HG02938 (cell line): ENCODE measurements around the gene ZNF860.
A peak's percentile ranks its signal among the peaks of the same experiment; 100 is the strongest.
"Not testable (repeated sequence)": the region's sequence is repeated elsewhere in the genome, so short reads cannot be mapped to it uniquely, and the experiment has no call there.

Experiments used
- ATAC-seq: cut with Tn5 transposase; IDR thresholded peaks from one replicate; pipeline ENCODE4 v1.9.1; 2021; ENCODE audit warnings: mild to moderate bottlenecking, moderate library complexity; ENCODE audit not compliant: unreplicated experiment

The ZNF860 gene

GRCh38 chr3:31960793-31961431 lies 20.6 kb upstream of the ZNF860 start:
- peak; percentile 47 for ATAC-seq

GRCh38 chr3:31962801-31963205 lies 18.7 kb upstream of the ZNF860 start:
- no peak for ATAC-seq

- ATAC-seq, result no peak
Observed at GRCh38 chr3:31966978-31967591, 14.5 kb upstream of the ZNF860 start.

- ATAC-seq, result no peak
Observed at GRCh38 chr3:31967592-31967991, 14.0 kb upstream of the ZNF860 start.

GRCh38 chr3:31968369-31968926 lies 13.1 kb upstream of the ZNF860 start:
- ATAC-seq, result no peak

- ATAC-seq, result no peak
Observed at GRCh38 chr3:31968927-31969418, 12.6 kb upstream of the ZNF860 start.

- ATAC-seq, result no peak
Observed at GRCh38 chr3:31971607-31972006, 9.9 kb upstream of the ZNF860 start.

- no peak for ATAC-seq
Observed at GRCh38 chr3:31973081-31973480, 8.5 kb upstream of the ZNF860 start.

GRCh38 chr3:31973837-31974236 lies 7.7 kb upstream of the ZNF860 start:
- ATAC-seq, result no peak

- no peak for ATAC-seq
Observed at GRCh38 chr3:31974471-31974870, 7.1 kb upstream of the ZNF860 start.

GRCh38 chr3:31974964-31975363 lies 6.6 kb upstream of the ZNF860 start:
- ATAC-seq, result no peak

- ATAC-seq, result no peak
Observed at GRCh38 chr3:31976302-31976701, 5.2 kb upstream of the ZNF860 start.

GRCh38 chr3:31977736-31978135 lies 3.8 kb upstream of the ZNF860 start:
- ATAC-seq, result no peak

- no peak for ATAC-seq
Observed at GRCh38 chr3:31978553-31978952, 3.0 kb upstream of the ZNF860 start.

- ATAC-seq, result peak; percentile 76
Observed at GRCh38 chr3:31979001-31979697, 2.4 kb upstream of the ZNF860 start.

- ATAC-seq, result no peak
Observed at GRCh38 chr3:31980530-31981205, 882 bp upstream of the ZNF860 start.

GRCh38 chr3:31984321-31984720 lies 2.8 kb downstream of the ZNF860 start:
- no peak for ATAC-seq

- ATAC-seq, result no peak
Observed at GRCh38 chr3:31985831-31986230, 4.3 kb downstream of the ZNF860 start.

- no peak for ATAC-seq
Observed at GRCh38 chr3:31988271-31988670, 6.7 kb downstream of the ZNF860 start.

- not testable (repeated sequence) for ATAC-seq
Observed at GRCh38 chr3:31992995-31993394, 11.4 kb downstream of the ZNF860 start.

- ATAC-seq, result no peak
Observed at GRCh38 chr3:31993843-31994242, 12.3 kb downstream of the ZNF860 start.
